Progenitor cell of endocrine pancreas (in vitro differentiated cells): ENCODE measurements around the gene BLACAT1. TPM values are rescaled to one million over a fixed set of nuclear protein-coding genes. Genes with fewer than 3 reads are reported as not detected.

Experiments
- DNase-seq: peaks from one replicate; pipeline ENCODE4 v3.0.0; 2021; ENCODE audit warnings: low spot score; ENCODE audit not compliant: unreplicated experiment
- H3K27ac Mint-ChIP-seq: 2 replicates; pipeline ENCODE4 v1.8.0; 2021; ENCODE audit warnings: mild to moderate bottlenecking, moderate library complexity, mixed read lengths
- H3K27me3 Mint-ChIP-seq: 2 replicates; pipeline ENCODE4 v1.8.0; 2021; ENCODE audit warnings: mixed read lengths
- H3K36me3 Mint-ChIP-seq: 2 replicates; pipeline ENCODE4 v1.8.0; 2022; ENCODE audit warnings: mixed read lengths; ENCODE audit not compliant: insufficient read depth
- H3K4me1 Mint-ChIP-seq: 2 replicates; pipeline ENCODE4 v1.8.0; 2021; ENCODE audit warnings: low read depth, mixed read lengths
- H3K4me3 Mint-ChIP-seq: 2 replicates; pipeline ENCODE4 v1.8.0; 2021; ENCODE audit warnings: low read depth, mild to moderate bottlenecking, moderate library complexity, mixed read lengths
- H3K9me3 Mint-ChIP-seq: 2 replicates; pipeline ENCODE4 v1.8.0; 2021; ENCODE audit warnings: low read depth, mixed read lengths
- CTCF ChIP-seq: fragments of 200-600 bp; sonication (generic); IDR thresholded peaks from one replicate; pipeline ENCODE4 v1.5.0; 2021; ENCODE audit warnings: antibody characterized with exemption, mild to moderate bottlenecking; ENCODE audit not compliant: unreplicated experiment
- total RNA-seq: library from RNA; stranded (reverse); gene quantifications from 2 replicates; pipeline ENCODE4 v1.2.1, GENCODE V29; 2021

Gene BLACAT1
- total RNA-seq, 1 donor from 2014 or later: 6.3 TPM

GRCh38 chr1:205495237-205495823, 39.5 kb upstream of the BLACAT1 start:
- Mint-ChIP-seq H3K36me3 (no peaks in the 10 kb centered on the region), H3K9me3 (no peaks in the 10 kb centered on the region), H3K27me3 (peaks cover 29% of the 10 kb centered on the region), H3K4me3 (no peak overlapping the region), H3K4me1 (peaks cover 7% of the 10 kb centered on the region), H3K27ac (no peak overlapping the region)
- TF ChIP-seq CTCF: no peak
- DNase-seq: no peak

- Mint-ChIP-seq H3K27me3 (peaks cover 35% of the 10 kb centered on the region), H3K9me3 (no peaks in the 10 kb centered on the region), H3K4me1 (peaks cover 7% of the 10 kb centered on the region), H3K27ac (no peak overlapping the region), H3K36me3 (no peaks in the 10 kb centered on the region), H3K4me3 (no peak overlapping the region)
- DNase-seq: no peak
- TF ChIP-seq CTCF: no peak
Measured at GRCh38 chr1:205494115-205494514, 38.3 kb upstream of the BLACAT1 start.

- no peaks in the 10 kb centered on the region for H3K9me3 Mint-ChIP-seq
- no peak overlapping the region for H3K4me3 Mint-ChIP-seq
- no peak for DNase-seq
- H3K27me3 Mint-ChIP-seq: peaks cover 32% of the 10 kb centered on the region
- no peak overlapping the region for H3K27ac Mint-ChIP-seq
- H3K4me1 Mint-ChIP-seq: peaks cover 7% of the 10 kb centered on the region
- no peaks in the 10 kb centered on the region for H3K36me3 Mint-ChIP-seq
- no peak for TF ChIP-seq CTCF
Measured at GRCh38 chr1:205493241-205494085, 37.6 kb upstream of the BLACAT1 start.

- no peak for DNase-seq
- H3K9me3 Mint-ChIP-seq: no peaks in the 10 kb centered on the region
- no peak overlapping the region for H3K27ac Mint-ChIP-seq
- no peak for TF ChIP-seq CTCF
- H3K27me3 Mint-ChIP-seq: peaks cover 37% of the 10 kb centered on the region
- peaks cover 7% of the 10 kb centered on the region for H3K4me1 Mint-ChIP-seq
- H3K4me3 Mint-ChIP-seq: no peak overlapping the region
- H3K36me3 Mint-ChIP-seq: no peaks in the 10 kb centered on the region
Measured at GRCh38 chr1:205492774-205493173, 36.9 kb upstream of the BLACAT1 start.

GRCh38 chr1:205492201-205492667, 36.4 kb upstream of the BLACAT1 start:
- H3K27me3 Mint-ChIP-seq: peaks cover 37% of the 10 kb centered on the region
- TF ChIP-seq CTCF: no peak
- no peak overlapping the region for H3K4me3 Mint-ChIP-seq
- no peak for DNase-seq
- no peaks in the 10 kb centered on the region for H3K36me3 Mint-ChIP-seq
- peaks cover 5% of the 10 kb centered on the region for H3K4me1 Mint-ChIP-seq
- no peaks in the 10 kb centered on the region for H3K9me3 Mint-ChIP-seq
- no peak overlapping the region for H3K27ac Mint-ChIP-seq
